Measurements from ENCODE around the gene CCL21.
"Not testable (repeated sequence)": the region's sequence is repeated elsewhere in the genome, so short reads cannot be mapped to it uniquely, and the experiment has no call there.

The CCL21 gene, protein sequence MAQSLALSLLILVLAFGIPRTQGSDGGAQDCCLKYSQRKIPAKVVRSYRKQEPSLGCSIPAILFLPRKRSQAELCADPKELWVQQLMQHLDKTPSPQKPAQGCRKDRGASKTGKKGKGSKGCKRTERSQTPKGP

DNA sequence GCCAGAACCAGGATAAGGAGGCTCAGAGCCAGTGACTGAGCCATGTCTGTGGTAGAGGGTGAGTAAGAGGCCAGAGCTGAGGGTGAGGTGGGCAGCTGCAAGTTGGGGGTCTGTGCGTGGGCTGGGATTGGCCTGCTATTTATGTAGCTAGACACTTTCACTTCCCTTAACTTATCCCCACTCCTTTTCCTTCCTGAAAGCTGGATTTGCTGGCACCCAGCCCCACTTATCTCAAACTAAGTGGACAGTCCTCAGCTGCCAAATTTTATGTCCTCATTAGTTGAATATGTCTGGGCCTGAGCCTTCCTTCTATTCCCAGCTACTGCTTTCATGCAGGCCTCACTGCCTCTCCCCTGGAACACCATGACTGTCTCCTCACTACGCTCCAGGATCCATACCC lies at the start of gene CCL21:
CCL21 (minus strand) TSS at position 114 of the 400 bp plus-strand sequence; CDS start at position 44, 70 bp downstream.
- no peak for FAIRE-seq

GRCh38 chr9:34759432-34760134 lies 49.6 kb upstream of the CCL21 start:
- FAIRE-seq = no peak

- FAIRE-seq = peak; percentile 43
Measured at GRCh38 chr9:34750320-34750719, 40.4 kb upstream of the CCL21 start.

GRCh38 chr9:34746526-34746925 lies 36.6 kb upstream of the CCL21 start:
- no peak for FAIRE-seq

GRCh38 chr9:34744295-34745221 lies 34.6 kb upstream of the CCL21 start:
- no peak for FAIRE-seq

GRCh38 chr9:34742710-34743109 lies 32.8 kb upstream of the CCL21 start:
- no peak for FAIRE-seq

DNA sequence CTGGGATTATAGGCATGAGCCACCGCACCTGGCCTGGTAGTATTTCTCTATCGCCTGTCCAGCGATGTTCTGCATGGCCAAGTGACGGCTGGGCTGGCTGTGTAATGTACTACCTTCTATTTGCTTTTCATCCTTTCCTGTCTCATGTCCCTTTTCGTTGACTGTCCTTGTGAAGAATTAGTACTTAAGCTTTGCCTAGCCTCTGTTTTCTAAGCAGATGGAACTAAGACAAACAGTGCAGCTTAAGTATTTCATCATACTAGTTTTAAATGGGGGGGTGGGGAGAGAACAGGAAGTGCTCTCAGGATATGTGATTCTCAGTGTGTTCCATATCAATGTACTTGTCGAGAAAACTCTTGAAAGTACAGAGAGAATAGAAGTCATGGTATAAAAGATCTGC lies 31.7 kb upstream of the CCL21 start:
- FAIRE-seq = no peak

GRCh38 chr9:34740176-34740575 lies 30.2 kb upstream of the CCL21 start:
- not testable (repeated sequence) for FAIRE-seq

DNA sequence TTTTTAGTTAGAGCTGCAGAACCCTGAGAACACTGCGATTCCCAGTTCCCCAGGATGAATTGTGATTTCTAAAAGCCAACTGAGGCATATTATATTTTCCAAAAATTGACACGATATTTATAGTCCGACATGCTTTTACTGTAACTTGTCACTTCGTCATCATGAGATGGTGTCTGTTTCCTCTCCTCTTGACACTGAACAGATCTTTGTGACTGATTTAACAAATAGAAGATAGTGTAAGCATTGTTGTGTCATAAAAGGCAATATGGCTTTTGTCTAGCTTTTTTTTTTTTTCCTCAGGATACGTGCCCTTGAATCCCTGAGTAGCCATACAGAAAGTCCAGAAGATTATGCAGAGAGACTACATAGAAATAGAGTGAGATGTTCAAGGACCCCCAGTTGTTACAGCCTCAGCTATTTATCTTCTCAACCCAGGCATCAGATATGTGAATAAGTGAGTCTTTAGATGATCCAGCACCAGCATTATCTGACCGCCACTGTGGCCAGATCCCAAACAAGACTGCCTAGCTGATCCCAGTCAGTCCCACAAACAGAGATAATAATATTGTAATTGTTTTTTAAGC lies 27.8 kb upstream of the CCL21 start:
- FAIRE-seq = no peak

DNA sequence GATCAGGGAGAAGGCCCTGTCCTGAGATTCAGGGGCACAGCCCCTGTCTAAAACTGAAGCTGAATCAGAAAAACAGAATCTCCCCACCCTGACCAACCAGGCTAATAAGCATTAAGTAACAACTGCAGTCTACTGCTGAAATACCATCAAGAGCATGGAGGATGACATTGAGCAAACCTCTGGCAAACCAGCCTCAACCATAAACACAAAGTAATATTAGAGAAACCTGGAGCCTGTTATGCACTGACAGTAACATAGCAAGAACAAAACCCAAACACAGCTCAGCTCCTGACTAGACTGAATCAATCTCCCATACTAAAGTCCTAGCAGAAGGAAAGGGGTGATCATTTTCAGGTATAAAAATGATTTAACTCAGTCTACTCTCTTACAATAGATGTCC lies 24.8 kb upstream of the CCL21 start:
- FAIRE-seq = no peak

DNA sequence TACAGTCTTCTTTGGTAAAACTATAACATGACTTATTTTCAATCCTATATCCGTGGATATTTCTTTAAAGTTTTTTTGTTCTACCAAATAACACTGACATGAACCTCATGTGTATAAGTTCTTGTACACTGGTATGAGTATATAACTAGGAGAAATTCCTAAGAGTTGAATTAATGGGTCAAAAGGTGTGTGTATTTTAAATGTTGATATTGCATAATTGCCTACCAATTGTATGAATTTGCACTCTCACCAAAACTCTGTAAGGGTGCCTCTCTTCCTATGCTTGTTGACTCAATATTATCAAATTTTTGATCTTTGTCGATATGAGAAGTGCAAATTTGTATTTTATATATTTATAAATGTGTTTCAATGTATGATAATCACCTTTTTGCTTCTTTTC lies 22.9 kb upstream of the CCL21 start:
- no peak for FAIRE-seq

GRCh38 chr9:34732478-34732877 lies 22.5 kb upstream of the CCL21 start:
- FAIRE-seq = no peak

- FAIRE-seq = no peak
Measured at GRCh38 chr9:34723141-34723540, 13.2 kb upstream of the CCL21 start.

GRCh38 chr9:34719769-34720025 lies 9.8 kb upstream of the CCL21 start:
- not testable (repeated sequence) for FAIRE-seq

- no peak for FAIRE-seq
Measured at GRCh38 chr9:34719021-34719768, 9.3 kb upstream of the CCL21 start.

DNA sequence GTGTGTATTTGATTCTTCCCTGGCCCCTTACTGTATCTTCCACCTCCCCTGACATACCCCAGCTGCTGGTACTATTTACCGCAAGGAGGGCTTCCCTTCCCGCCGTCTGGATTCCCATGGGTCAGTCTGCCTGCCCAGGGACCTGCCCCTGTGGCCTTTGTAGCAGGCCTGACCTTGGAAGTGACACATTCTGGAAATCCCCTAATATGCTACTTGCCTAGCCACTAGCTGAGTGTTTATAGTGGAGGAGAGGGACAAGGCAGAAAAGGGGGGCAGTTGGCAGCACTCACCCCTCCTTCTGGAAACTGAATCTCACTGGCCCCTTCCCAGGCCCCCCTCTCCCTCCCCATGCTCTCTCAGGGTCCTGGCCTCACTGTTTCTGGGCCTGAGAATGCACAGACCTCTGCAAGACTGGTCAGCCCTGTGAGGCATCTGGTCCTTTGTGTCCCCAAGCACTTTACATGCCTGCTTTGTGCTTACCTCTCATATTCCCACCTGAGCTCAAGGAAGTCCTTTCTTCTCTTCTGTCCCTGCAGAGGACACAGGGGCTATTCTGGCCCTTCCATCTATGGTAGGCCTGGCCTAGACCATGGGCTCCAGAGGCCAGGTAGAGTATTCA lies 8.2 kb upstream of the CCL21 start:
- no peak for FAIRE-seq

DNA sequence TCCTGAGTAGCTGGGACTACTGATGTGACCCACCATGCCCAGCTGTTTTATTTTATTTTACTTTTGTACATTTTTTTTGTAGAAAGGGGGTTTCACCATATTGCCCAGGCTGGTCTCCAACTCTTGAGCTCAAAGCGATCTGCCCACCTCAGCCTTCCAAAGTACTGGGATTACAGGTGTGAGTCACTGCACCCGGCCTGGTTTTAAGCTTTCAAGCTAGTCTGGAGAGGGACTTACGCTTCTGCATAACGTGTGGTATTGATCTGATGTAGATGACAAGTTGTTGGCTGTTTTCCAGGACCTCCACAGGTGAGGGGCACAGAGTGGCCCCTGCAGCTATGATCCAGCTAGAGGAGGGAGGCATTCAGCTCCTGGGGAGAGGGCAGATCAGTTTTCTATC lies 6.8 kb upstream of the CCL21 start:
- FAIRE-seq = no peak

- FAIRE-seq = no peak
Measured at GRCh38 chr9:34715639-34716215, 5.8 kb upstream of the CCL21 start.

DNA sequence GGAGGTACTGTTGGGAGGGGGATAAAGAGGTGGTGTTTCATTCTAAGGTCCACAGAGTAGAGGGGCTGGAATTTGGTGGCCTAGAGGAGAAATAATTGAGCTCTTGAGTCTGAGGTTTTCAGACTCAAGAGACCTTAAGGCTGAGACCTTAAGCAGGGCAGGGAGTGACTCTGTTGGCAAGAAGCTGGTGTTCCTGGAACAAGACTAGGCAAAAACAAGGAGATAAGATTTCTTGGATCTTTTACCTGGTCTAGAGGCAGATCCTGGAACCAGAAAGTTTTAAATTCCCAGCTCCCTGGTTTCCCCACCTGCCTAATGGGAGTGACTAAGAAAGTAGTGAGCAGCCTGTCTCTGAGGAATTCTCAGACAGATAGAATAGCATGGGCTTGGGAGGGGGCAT lies 4.1 kb upstream of the CCL21 start:
- FAIRE-seq = no peak

GRCh38 chr9:34712140-34712539 lies 2.2 kb upstream of the CCL21 start:
- no peak for FAIRE-seq

- no peak for FAIRE-seq
Measured at GRCh38 chr9:34709196-34709978, 549 bp downstream of the CCL21 start.

All from A204.1 (cell line).